ENCODE data around the gene LYST. TPM values are rescaled to one million over a fixed set of nuclear protein-coding genes. Genes with fewer than 3 reads are reported as not detected.
"Not testable (repeated sequence)": the region's sequence is repeated elsewhere in the genome, so short reads cannot be mapped to it uniquely, and the experiment has no call there.

The LYST gene
- total RNA-seq, 2 donors from 2014 or later, result 10.7 to 16.2 TPM

GRCh38 chr1:235865565-235866204 lies 1.0 kb downstream of the LYST start:
- intact Hi-C loops (cut with DNase I), result loop anchor here in 1 of 2 donors (5.0 kb wide), 1 partner anchor 107 kb away; no protein-coding TSS in a partner anchor
- DNase-seq, result no peak

GRCh38 chr1:235864931-235865525 lies 1.7 kb downstream of the LYST start:
- intact Hi-C loops (cut with DNase I), result loop anchor here in 1 of 2 donors (5.0 kb wide), 1 partner anchor 107 kb away; no protein-coding TSS in a partner anchor
- no peak for ATAC-seq
- no peak for DNase-seq

More at GRCh38 chr1:235865565-235866204, 1.0 kb downstream of the LYST start:
- no peak for ATAC-seq

- ATAC-seq (no peak), DNase-seq (no peak)
- intact Hi-C loops (cut with DNase I), result no loop called here
Observed at GRCh38 chr1:235864469-235864868, 2.2 kb downstream of the LYST start.

- ATAC-seq, result no peak
- DNase-seq, result no peak
- intact Hi-C loops (cut with DNase I), result no loop called here
Observed at GRCh38 chr1:235863699-235864093, 3.0 kb downstream of the LYST start.

- no peak for DNase-seq
- no peak for ATAC-seq
- intact Hi-C loops (cut with DNase I), result no loop called here
Observed at GRCh38 chr1:235861857-235862256, 4.8 kb downstream of the LYST start.

GRCh38 chr1:235860829-235861228 lies 5.9 kb downstream of the LYST start:
- DNase-seq (no peak), ATAC-seq (no peak)
- intact Hi-C loops (cut with DNase I), result no loop called here

- intact Hi-C loops (cut with DNase I), result no loop called here
- ATAC-seq, result no peak
- DNase-seq, result no peak
Observed at GRCh38 chr1:235859789-235860188, 6.9 kb downstream of the LYST start.

- intact Hi-C loops (cut with DNase I), result no loop called here
- ATAC-seq, result no peak
- DNase-seq, result no peak
Observed at GRCh38 chr1:235858766-235859165, 7.9 kb downstream of the LYST start.

- no peak for DNase-seq
- intact Hi-C loops (cut with DNase I), result no loop called here
- ATAC-seq, result no peak
Observed at GRCh38 chr1:235857756-235858155, 8.9 kb downstream of the LYST start.

GRCh38 chr1:235855811-235856429 lies 10.8 kb downstream of the LYST start:
- no peak for ATAC-seq
- intact Hi-C loops (cut with DNase I), result no loop called here
- DNase-seq, result no peak

- intact Hi-C loops (cut with DNase I), result no loop called here
- DNase-seq (no peak), ATAC-seq (no peak)
Observed at GRCh38 chr1:235854347-235854746, 12.4 kb downstream of the LYST start.

- DNase-seq (no peak), ATAC-seq (no peak)
- intact Hi-C loops (cut with DNase I), result no loop called here
Observed at GRCh38 chr1:235853653-235854052, 13.1 kb downstream of the LYST start.

GRCh38 chr1:235852887-235853286 lies 13.8 kb downstream of the LYST start:
- DNase-seq (no peak), ATAC-seq (peak in 1 of 2 donors; percentile 64)
- intact Hi-C loops (cut with DNase I), result no loop called here

GRCh38 chr1:235851939-235852338 lies 14.8 kb downstream of the LYST start:
- ATAC-seq, result no peak
- DNase-seq, result no peak
- intact Hi-C loops (cut with DNase I), result no loop called here

- ATAC-seq; intact Hi-C loops (cut with DNase I); DNase-seq: not testable (repeated sequence)
Observed at GRCh38 chr1:235848251-235848650, 18.5 kb downstream of the LYST start.

GRCh38 chr1:235845656-235846107 lies 21.0 kb downstream of the LYST start:
- peak; percentile 56 to 72 for ATAC-seq
- DNase-seq; intact Hi-C loops (cut with DNase I): not testable (repeated sequence)

- no peak for DNase-seq
- intact Hi-C loops (cut with DNase I), result no loop called here
- ATAC-seq, result no peak
Observed at GRCh38 chr1:235844776-235845175, 21.9 kb downstream of the LYST start.

- intact Hi-C loops (cut with DNase I), result no loop called here
- DNase-seq (no peak), ATAC-seq (peak; percentile 75 to 78)
Observed at GRCh38 chr1:235843461-235843961, 23.2 kb downstream of the LYST start.

GRCh38 chr1:235841938-235842545 lies 24.7 kb downstream of the LYST start:
- DNase-seq, result no peak
- peak in 1 of 2 donors; percentile 34 for ATAC-seq
- intact Hi-C loops (cut with DNase I), result no loop called here

- no peak for DNase-seq
- intact Hi-C loops (cut with DNase I), result no loop called here
- ATAC-seq, result no peak
Observed at GRCh38 chr1:235838021-235838420, 28.7 kb downstream of the LYST start.

Measured in left cardiac atrium (tissue), 4 donors.